Neural cell (in vitro differentiated cells): ENCODE results near the gene XIRP2. TPM values are rescaled to one million over a fixed set of nuclear protein-coding genes. Genes with fewer than 3 reads are reported as not detected.

Experiments used
- H2AFZ ChIP-seq: fragments of 200-600, 300-800 bp; sonication (generic), shearing (Covaris generic); 2 replicates; pipeline ENCODE4 v1.6.0; 2014; ENCODE audit warnings: low read depth, mild to moderate bottlenecking, antibody characterized with exemption, low read length, moderate library complexity
- H3F3A ChIP-seq: fragments of 200-600 bp; shearing (Covaris generic); 2 replicates; pipeline ENCODE4 v1.6.1; 2016; ENCODE audit warnings: mild to moderate bottlenecking, moderate library complexity, mixed read lengths, antibody characterized with exemption, low read length; ENCODE audit not compliant: insufficient read depth, poor library complexity, severe bottlenecking
- H3K27ac ChIP-seq: fragments of 200-600, 300-800 bp; sonication (generic), shearing (Covaris generic); 2 replicates; pipeline ENCODE4 v1.5.1; 2014; ENCODE audit warnings: mild to moderate bottlenecking, low read length, moderate library complexity
- H3K27me3 ChIP-seq: fragments of 300-800, 200-600 bp; sonication (generic), shearing (Covaris generic); 2 replicates; pipeline ENCODE4 v1.6.0; 2014; ENCODE audit warnings: mild to moderate bottlenecking, low read depth, low read length, moderate library complexity; ENCODE audit not compliant: insufficient read depth
- H3K36me3 ChIP-seq: fragments of 300-800, 200-600 bp; sonication (generic), shearing (Covaris generic); 2 replicates; pipeline ENCODE4 v1.5.1; 2014; ENCODE audit warnings: mild to moderate bottlenecking, antibody characterized with exemption, low read length, moderate library complexity; ENCODE audit not compliant: insufficient read depth
- H3K4me2 ChIP-seq: fragments of 300-800, 200-600 bp; sonication (generic), shearing (Covaris generic); 2 replicates; pipeline ENCODE4 v1.6.0; 2014; ENCODE audit warnings: mild to moderate bottlenecking, low read length
- H3K4me3 ChIP-seq: fragments of 300-800, 200-600 bp; sonication (generic), shearing (Covaris generic); 2 replicates; pipeline ENCODE4 v1.5.1; 2014; ENCODE audit warnings: mild to moderate bottlenecking, low read length, moderate library complexity
- H3K79me2 ChIP-seq: fragments of 200-600 bp; shearing (Covaris generic); replicated peaks from 2 replicates; pipeline ENCODE4 v1.6.0; 2014; ENCODE audit warnings: mild to moderate bottlenecking, low read length, moderate library complexity; ENCODE audit not compliant: insufficient read depth
- H3K9ac ChIP-seq: fragments of 300-800, 200-600 bp; sonication (generic), shearing (Covaris generic); 2 replicates; pipeline ENCODE4 v1.6.1; 2016; ENCODE audit warnings: mild to moderate bottlenecking, low read length, mixed read lengths
- H3K9me2 ChIP-seq: fragments of 200-600 bp; shearing (Covaris generic); 2 replicates; pipeline ENCODE4 v1.6.1; 2016; ENCODE audit warnings: mild to moderate bottlenecking, low read length, mixed read lengths; ENCODE audit not compliant: insufficient read depth
- H3K9me3 ChIP-seq: fragments of 200-600, 300-800 bp; sonication (generic), shearing (Covaris generic); 2 replicates; pipeline ENCODE4 v1.6.1; 2016; ENCODE audit warnings: mild to moderate bottlenecking, mixed run types, low read length, moderate library complexity, mixed read lengths
- H4K20me1 ChIP-seq: fragments of 200-600 bp; shearing (Covaris generic); 2 replicates; pipeline ENCODE4 v1.6.1; 2016; ENCODE audit warnings: mild to moderate bottlenecking, mixed run types; ENCODE audit not compliant: insufficient read depth
- EP300 ChIP-seq: fragments of 450-650 bp; conservative IDR thresholded peaks from 2 replicates; pipeline ENCODE4 v1.6.1; 2014; ENCODE audit warnings: antibody characterized with exemption, mild to moderate bottlenecking, moderate library complexity; ENCODE audit not compliant: poor library complexity, severe bottlenecking
- EZH2 ChIP-seq: fragments of 200-600, 300-800 bp; shearing (Covaris generic), sonication (generic); IDR thresholded peaks from 2 replicates; pipeline ENCODE4 v1.6.1; 2014; ENCODE audit warnings: antibody characterized with exemption, low read length, borderline replicate concordance, mild to moderate bottlenecking; ENCODE audit not compliant: insufficient read depth, poor library complexity, severe bottlenecking
- MXI1 ChIP-seq: fragments of 450-650 bp; conservative IDR thresholded peaks from 2 replicates; pipeline ENCODE4 v1.6.1; 2014; ENCODE audit warnings: antibody characterized with exemption, mild to moderate bottlenecking; ENCODE audit not compliant: poor library complexity, severe bottlenecking
- POLR2AphosphoS5 ChIP-seq: IDR thresholded peaks from 2 replicates; pipeline ENCODE4 v1.6.1; 2012
- RAD21 ChIP-seq: fragments of 450-650 bp; conservative IDR thresholded peaks from 2 replicates; pipeline ENCODE4 v1.6.1; 2014; ENCODE audit warnings: antibody characterized with exemption, mild to moderate bottlenecking, moderate library complexity
- SMC3 ChIP-seq: fragments of 450-650 bp; conservative IDR thresholded peaks from 2 replicates; pipeline ENCODE4 v1.6.1; 2014; ENCODE audit warnings: antibody characterized with exemption, mild to moderate bottlenecking, moderate library complexity; ENCODE audit not compliant: poor library complexity
- TAF1 ChIP-seq: IDR thresholded peaks from 2 replicates; pipeline ENCODE4 v1.6.1; 2012; ENCODE audit warnings: low read depth
- polyA plus RNA-seq: library from polyadenylated mRNA; depleted of rRNA; stranded (reverse); fragments of >200 nt; gene quantifications from 2 replicates; pipeline ENCODE4 v1.2.3, GENCODE V29; 2014
- TF ChIP-seq, protein P1 (sequence below): fragments of 450-650 bp; IDR thresholded peaks from 2 replicates; pipeline ENCODE4 v1.5.1; 2014; ENCODE audit warnings: antibody characterized with exemption, mild to moderate bottlenecking, moderate library complexity; ENCODE audit not compliant: poor library complexity, severe bottlenecking
- TF ChIP-seq, protein P2 (sequence below): IDR thresholded peaks from 2 replicates; pipeline ENCODE4 v1.6.1; 2012; ENCODE audit warnings: borderline replicate concordance

XIRP2 gene
- polyA plus RNA-seq, 1 donor from 2014 or later = not detected

GRCh38 chr2:166892397-166892796, 4.1 kb downstream of the XIRP2 start:
- Histone ChIP-seq H3K9me3 (no peaks in the 10 kb centered on the region), H3K9me2 (no peaks in the 10 kb centered on the region), H3K27ac (no peak overlapping the region), H3K4me2 (no peak overlapping the region), H3K4me3 (no peak overlapping the region), H4K20me1 (no peaks in the 10 kb centered on the region), H3K79me2 (no peaks in the 10 kb centered on the region), H2AFZ (no peak overlapping the region), H3K36me3 (no peaks in the 10 kb centered on the region), H3F3A (no peaks in the 10 kb centered on the region), H3K9ac (no peak overlapping the region), H3K27me3 (no peaks in the 10 kb centered on the region)
- TF ChIP-seq EP300 (no peak), MXI1 (no peak), RAD21 (no peak), SMC3 (no peak), EZH2 (no peak), TAF1 (no peak), POLR2AphosphoS5 (no peak)
- TF ChIP-seq, protein P1, sequence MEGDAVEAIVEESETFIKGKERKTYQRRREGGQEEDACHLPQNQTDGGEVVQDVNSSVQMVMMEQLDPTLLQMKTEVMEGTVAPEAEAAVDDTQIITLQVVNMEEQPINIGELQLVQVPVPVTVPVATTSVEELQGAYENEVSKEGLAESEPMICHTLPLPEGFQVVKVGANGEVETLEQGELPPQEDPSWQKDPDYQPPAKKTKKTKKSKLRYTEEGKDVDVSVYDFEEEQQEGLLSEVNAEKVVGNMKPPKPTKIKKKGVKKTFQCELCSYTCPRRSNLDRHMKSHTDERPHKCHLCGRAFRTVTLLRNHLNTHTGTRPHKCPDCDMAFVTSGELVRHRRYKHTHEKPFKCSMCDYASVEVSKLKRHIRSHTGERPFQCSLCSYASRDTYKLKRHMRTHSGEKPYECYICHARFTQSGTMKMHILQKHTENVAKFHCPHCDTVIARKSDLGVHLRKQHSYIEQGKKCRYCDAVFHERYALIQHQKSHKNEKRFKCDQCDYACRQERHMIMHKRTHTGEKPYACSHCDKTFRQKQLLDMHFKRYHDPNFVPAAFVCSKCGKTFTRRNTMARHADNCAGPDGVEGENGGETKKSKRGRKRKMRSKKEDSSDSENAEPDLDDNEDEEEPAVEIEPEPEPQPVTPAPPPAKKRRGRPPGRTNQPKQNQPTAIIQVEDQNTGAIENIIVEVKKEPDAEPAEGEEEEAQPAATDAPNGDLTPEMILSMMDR = no peak
- TF ChIP-seq, protein P2, sequence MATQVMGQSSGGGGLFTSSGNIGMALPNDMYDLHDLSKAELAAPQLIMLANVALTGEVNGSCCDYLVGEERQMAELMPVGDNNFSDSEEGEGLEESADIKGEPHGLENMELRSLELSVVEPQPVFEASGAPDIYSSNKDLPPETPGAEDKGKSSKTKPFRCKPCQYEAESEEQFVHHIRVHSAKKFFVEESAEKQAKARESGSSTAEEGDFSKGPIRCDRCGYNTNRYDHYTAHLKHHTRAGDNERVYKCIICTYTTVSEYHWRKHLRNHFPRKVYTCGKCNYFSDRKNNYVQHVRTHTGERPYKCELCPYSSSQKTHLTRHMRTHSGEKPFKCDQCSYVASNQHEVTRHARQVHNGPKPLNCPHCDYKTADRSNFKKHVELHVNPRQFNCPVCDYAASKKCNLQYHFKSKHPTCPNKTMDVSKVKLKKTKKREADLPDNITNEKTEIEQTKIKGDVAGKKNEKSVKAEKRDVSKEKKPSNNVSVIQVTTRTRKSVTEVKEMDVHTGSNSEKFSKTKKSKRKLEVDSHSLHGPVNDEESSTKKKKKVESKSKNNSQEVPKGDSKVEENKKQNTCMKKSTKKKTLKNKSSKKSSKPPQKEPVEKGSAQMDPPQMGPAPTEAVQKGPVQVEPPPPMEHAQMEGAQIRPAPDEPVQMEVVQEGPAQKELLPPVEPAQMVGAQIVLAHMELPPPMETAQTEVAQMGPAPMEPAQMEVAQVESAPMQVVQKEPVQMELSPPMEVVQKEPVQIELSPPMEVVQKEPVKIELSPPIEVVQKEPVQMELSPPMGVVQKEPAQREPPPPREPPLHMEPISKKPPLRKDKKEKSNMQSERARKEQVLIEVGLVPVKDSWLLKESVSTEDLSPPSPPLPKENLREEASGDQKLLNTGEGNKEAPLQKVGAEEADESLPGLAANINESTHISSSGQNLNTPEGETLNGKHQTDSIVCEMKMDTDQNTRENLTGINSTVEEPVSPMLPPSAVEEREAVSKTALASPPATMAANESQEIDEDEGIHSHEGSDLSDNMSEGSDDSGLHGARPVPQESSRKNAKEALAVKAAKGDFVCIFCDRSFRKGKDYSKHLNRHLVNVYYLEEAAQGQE = no peak

GRCh38 chr2:166895243-166895642, 7.0 kb downstream of the XIRP2 start:
- Histone ChIP-seq H2AFZ (no peak overlapping the region), H3K79me2 (no peaks in the 10 kb centered on the region), H3F3A (no peaks in the 10 kb centered on the region), H3K9ac (no peak overlapping the region), H3K36me3 (no peaks in the 10 kb centered on the region), H3K9me3 (no peaks in the 10 kb centered on the region), H3K4me2 (no peak overlapping the region), H3K4me3 (no peak overlapping the region), H3K27me3 (no peaks in the 10 kb centered on the region), H3K27ac (no peak overlapping the region), H3K9me2 (no peaks in the 10 kb centered on the region), H4K20me1 (no peaks in the 10 kb centered on the region)
- TF ChIP-seq, protein P2 = no peak
- TF ChIP-seq SMC3 (no peak), EP300 (no peak), MXI1 (no peak), POLR2AphosphoS5 (no peak), EZH2 (no peak), TAF1 (no peak), RAD21 (no peak)
- TF ChIP-seq, protein P1 = no peak
